Activated T-cell treated with anti-CD3 and anti-CD28 coated beads, Interleukin-2, amount 50 U/mL, for 48 hours (primary cell): ENCODE results near the gene CD200R1.

Source experiments
- DNase-seq, 2 experiments: peaks; one replicate each; pipeline ENCODE4 v3.0.0-alpha.2; 2020

CD200R1 gene

GRCh38 chr3:112974894-112975293 lies at the start of gene CD200R1:
Gene CD200R1 (minus strand): TSS chr3:112975103. CDS start chr3:112974857, 246 bp downstream.
- DNase-seq: peak; percentile 37 to 44

- no peak for DNase-seq
These were observed 46.6 kb upstream of the CD200R1 start for GRCh38 chr3:113021471-113021870.

GRCh38 chr3:113019182-113020137 lies 44.6 kb upstream of the CD200R1 start:
- peak; percentile 92 to 93 for DNase-seq

GRCh38 chr3:113018536-113019181 lies 43.8 kb upstream of the CD200R1 start:
- DNase-seq: no peak

GRCh38 chr3:113013593-113013992 lies 38.7 kb upstream of the CD200R1 start:
- no peak for DNase-seq

GRCh38 chr3:113008117-113008516 lies 33.2 kb upstream of the CD200R1 start:
- DNase-seq: no peak

GRCh38 chr3:113006359-113007056 lies 31.6 kb upstream of the CD200R1 start:
- DNase-seq: no peak

GRCh38 chr3:113005611-113006010 lies 30.7 kb upstream of the CD200R1 start:
- no peak for DNase-seq

- peak; percentile 49 to 58 for DNase-seq
These were observed 27.8 kb upstream of the CD200R1 start for GRCh38 chr3:113002679-113003078.

- DNase-seq: no peak
These were observed 27.1 kb upstream of the CD200R1 start for GRCh38 chr3:113002037-113002436.

GRCh38 chr3:113000691-113001090 lies 25.8 kb upstream of the CD200R1 start:
- no peak for DNase-seq

GRCh38 chr3:112995800-112996199 lies 20.9 kb upstream of the CD200R1 start:
- no peak for DNase-seq

- peak; percentile 91 to 92 for DNase-seq
These were observed 16.0 kb upstream of the CD200R1 start, which contains the start of gene GTPBP8 for GRCh38 chr3:112990672-112991602. Gene GTPBP8 (plus strand): TSS chr3:112990984. CDS start chr3:112991000, 16 bp downstream.

- no peak for DNase-seq
These were observed 12.9 kb upstream of the CD200R1 start for GRCh38 chr3:112987710-112988334.

GRCh38 chr3:112984485-112984884 lies 9.6 kb upstream of the CD200R1 start:
- no peak for DNase-seq

- no peak for DNase-seq
These were observed 7.8 kb upstream of the CD200R1 start for GRCh38 chr3:112982710-112983109.

GRCh38 chr3:112980080-112980479 lies 5.2 kb upstream of the CD200R1 start:
- DNase-seq: no peak

- no peak for DNase-seq
These were observed 4.4 kb upstream of the CD200R1 start for GRCh38 chr3:112979244-112979832.

- no peak for DNase-seq
These were observed 2.0 kb upstream of the CD200R1 start for GRCh38 chr3:112976953-112977352.

GRCh38 chr3:112976001-112976400 lies 1.1 kb upstream of the CD200R1 start:
- no peak for DNase-seq

GRCh38 chr3:112974178-112974517 lies 755 bp downstream of the CD200R1 start:
- no peak for DNase-seq
